ENCODE measurements around the gene RASGRF2.

DNA sequence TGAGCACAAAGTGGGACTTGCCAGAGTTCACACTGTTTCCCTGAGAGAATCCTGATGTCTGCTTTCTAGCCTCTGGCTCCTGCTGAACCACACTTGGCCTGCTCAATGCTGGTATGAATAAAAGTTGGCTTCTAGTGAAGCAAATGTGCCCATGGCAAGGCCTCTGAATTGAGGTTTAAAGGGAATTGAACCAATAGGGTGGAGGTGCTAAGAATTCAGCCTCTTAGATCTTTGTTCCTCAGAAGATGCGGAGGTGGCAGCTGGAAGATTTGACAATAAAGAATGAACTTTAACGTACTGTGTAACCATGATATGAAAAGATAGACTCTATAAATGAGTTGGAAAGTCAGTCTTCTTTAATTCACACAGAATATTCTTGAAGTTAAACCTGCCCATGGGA lies 57.2 kb downstream of the RASGRF2 start:
- TF ChIP-seq, protein P1, sequence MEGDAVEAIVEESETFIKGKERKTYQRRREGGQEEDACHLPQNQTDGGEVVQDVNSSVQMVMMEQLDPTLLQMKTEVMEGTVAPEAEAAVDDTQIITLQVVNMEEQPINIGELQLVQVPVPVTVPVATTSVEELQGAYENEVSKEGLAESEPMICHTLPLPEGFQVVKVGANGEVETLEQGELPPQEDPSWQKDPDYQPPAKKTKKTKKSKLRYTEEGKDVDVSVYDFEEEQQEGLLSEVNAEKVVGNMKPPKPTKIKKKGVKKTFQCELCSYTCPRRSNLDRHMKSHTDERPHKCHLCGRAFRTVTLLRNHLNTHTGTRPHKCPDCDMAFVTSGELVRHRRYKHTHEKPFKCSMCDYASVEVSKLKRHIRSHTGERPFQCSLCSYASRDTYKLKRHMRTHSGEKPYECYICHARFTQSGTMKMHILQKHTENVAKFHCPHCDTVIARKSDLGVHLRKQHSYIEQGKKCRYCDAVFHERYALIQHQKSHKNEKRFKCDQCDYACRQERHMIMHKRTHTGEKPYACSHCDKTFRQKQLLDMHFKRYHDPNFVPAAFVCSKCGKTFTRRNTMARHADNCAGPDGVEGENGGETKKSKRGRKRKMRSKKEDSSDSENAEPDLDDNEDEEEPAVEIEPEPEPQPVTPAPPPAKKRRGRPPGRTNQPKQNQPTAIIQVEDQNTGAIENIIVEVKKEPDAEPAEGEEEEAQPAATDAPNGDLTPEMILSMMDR (IDR thresholded peaks at IDR 0.05), result no peak
- TF ChIP-seq POLR2A (IDR thresholded peaks at IDR 0.05), result no peak
